Liver (tissue), 3 donors: ENCODE data around the gene ATP5MC2.

Source experiments
- CTCF ChIP-seq: fragments of 150-350 bp; IDR thresholded peaks from 2 replicates; pipeline ENCODE4 v1.5.1; 2017; ENCODE audit warnings: improper control_type of control experiment, low read depth, low read length; ENCODE audit not compliant: missing input control
- RAD21 ChIP-seq, 2 donors: IDR thresholded peaks; 2 replicates each; pipeline ENCODE4 v1.6.1; 2016; ENCODE audit warnings: antibody characterized with exemption in 2 of 2, mild to moderate bottlenecking in 2 of 2
- RXRA ChIP-seq, 2 donors: IDR thresholded peaks; 2 replicates each; pipeline ENCODE4 v1.6.1; 2017 to 2018; ENCODE audit warnings: antibody characterized with exemption in 2 of 2, mild to moderate bottlenecking in 1 of 2
- donor health status: healthy.
- donor health status: healthy.

- no peak for TF ChIP-seq CTCF
- no peak for TF ChIP-seq RXRA (IDR thresholded peaks at IDR 0.05)
- no peak for TF ChIP-seq RAD21 (IDR thresholded peaks at IDR 0.05)
Observed at GRCh38 chr12:53659571-53659981, 16.3 kb downstream of the ATP5MC2 start.
